GM21786 (cell line): ENCODE results near the gene SH2D2A.

Experiments used
- ATAC-seq: cut with Tn5 transposase; IDR thresholded peaks from one replicate; pipeline ENCODE4 v1.9.1; 2021; ENCODE audit not compliant: unreplicated experiment

The SH2D2A gene

DNA sequence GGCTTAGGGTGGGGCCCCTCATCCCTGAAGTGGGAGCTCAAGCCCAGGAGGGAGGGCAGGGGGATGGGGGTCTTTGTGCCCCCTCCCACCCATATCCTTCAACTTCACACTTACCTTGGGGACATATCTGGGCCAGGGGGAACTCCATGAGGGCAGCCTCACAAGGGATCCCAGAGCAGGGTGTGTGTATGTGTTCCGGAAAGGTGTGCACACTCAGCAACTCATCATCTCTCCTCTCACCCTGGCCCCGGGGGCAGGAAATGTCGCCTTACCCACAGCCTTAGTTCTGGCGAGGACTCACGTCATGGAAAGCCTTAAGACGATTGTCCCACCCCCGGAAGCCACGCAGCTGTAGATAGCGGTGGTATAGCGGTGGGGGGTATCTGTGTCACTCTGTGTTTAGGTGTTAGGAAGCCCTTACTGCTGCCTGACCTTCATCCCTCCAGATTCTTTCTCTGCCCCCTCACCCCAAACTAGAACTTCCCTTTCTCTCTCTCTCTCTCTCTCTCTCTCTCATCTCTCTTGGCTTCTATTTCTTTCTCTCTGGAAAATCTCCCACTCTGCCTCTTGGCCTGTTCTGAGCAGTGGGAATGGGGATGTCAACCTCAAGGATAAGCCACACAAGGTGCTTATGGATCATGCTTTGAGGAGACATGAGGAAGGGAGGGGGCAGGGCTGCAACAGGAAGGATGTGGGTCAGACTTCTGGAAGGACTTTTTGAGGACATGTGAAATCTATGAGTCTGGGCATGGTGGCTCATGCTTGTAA is at the start of gene SH2D2A:
TSS of gene SH2D2A (minus strand) at position 288 of the 768 bp plus-strand sequence. CDS start at position 148, 140 bp downstream.
- ATAC-seq, result peak; percentile 83

DNA sequence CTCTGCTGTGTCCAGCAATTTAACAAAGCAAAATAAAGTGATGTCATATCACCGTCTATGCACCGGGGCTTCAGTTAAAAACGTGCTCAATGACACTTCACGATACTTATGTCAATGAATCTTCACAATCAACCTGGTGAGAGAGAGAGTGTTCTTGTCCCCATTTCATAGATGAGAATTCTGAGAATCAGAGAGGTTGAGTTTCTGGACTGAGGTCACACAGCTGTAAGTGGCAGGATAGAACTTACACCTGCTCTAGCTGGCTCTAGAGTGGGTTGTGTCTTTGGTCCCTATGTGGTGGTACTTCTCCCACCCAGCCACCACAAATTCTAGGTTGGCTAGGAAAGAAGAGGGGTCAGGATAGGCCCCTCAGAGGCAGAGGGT is 49.2 kb upstream of the SH2D2A start:
- no peak for ATAC-seq

DNA sequence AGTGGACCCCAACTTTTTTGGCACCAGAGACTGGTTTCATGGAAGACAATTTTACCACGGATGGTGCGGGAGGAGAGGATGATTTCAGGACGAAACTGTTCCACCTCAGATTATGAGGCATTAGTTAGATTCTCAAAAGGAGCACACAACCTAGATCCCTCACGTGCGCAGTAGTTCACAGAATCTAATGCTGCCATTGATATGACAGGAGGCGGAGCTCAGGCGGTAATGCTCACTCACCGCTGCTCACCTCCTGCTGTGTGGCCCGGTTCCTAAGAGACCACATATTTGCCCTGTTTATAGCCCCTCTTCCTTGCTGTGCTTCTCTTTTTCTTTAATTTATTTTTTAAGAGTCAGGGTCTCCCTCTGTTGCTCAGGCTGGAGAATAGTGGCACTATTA is 48.6 kb upstream of the SH2D2A start:
- no peak for ATAC-seq

DNA sequence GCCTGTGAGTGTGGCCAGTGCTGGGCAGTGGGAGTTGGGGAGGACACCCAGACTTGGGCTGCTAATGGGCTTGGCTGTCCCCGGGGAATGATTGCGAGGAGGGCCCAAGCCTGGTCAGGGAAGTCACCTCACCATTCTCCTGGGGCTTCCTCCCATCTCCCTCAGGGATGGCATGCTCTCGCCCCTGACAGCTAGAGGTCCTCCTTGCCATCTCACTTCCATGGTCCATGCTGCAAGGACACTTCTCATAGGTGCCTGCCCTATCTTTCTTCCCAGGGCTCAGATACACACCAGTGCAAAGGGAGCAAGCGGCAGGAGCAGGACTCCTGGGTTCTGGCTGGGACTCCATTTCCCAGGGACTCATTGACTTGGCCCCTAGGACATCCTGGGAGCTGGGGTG is 48.1 kb upstream of the SH2D2A start:
- ATAC-seq, result no peak

DNA sequence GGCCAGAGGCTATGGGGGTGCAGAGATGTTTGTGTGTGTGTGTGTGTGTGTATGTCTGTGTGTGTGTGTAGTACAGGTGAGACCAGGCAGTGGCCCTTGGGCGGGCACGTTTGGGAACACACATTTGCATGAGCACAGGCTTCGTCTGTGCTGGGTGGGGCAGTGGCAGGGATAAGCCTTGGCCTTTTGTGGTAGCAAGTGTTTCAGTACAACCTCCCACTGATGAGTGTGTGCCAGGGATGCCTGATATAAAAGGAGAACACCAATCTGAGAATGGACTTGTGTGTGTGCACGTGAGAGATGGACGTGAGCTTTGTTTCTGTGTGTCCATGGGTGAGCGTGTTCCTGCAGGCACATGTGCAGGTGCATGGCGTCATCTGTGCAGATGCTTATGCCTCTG is 47.0 kb upstream of the SH2D2A start:
- no peak for ATAC-seq

DNA sequence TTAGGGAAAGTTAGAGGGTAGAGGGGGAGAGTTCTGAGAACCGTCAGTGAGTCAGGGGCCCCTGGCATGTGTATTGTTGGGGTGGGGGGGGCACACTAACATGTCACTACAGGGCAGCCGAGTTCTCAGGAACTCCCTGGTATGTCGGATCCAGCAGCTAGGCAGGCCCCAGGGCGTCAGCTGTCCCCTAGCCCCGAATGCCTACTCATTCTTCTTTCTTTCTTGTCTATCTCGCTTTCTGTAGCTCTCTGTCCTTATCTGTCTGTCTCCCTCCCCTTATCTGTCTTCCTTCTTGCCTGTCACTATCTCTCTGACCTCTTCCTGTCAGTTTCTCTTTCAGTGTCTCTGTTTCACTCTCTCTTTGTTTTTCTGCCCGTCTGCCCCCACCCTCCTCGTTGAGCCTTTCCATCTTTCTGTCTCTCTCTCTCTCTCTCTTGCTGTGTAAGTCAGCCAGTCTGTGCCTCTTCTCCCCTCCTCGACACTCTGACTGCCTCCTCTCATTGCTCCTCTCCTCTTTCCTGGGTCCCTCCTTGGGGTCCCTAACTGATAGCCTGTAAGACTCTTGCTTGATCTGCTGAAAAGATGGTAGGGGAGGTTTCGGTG is 46.5 kb upstream of the SH2D2A start:
- no peak for ATAC-seq

DNA sequence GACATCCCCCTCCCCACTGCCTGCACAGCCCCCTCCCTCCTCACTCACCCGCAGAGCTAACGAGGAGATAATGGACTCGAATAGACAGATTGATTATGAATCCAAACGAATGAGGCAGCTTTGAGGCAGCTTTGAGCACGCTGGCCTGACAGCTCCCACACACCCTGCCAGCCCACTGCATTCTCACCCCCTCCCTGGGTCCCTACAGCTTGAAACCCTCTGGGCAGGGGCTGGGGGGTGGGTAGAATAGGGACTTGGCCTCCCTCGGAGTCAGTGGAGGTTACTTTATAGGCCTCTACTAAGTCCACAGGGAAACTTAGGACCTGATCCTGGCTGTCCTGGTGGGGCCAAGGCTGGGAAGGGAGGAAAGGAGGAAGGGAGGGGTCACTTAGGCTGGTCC is 45.9 kb upstream of the SH2D2A start:
- ATAC-seq, result no peak

DNA sequence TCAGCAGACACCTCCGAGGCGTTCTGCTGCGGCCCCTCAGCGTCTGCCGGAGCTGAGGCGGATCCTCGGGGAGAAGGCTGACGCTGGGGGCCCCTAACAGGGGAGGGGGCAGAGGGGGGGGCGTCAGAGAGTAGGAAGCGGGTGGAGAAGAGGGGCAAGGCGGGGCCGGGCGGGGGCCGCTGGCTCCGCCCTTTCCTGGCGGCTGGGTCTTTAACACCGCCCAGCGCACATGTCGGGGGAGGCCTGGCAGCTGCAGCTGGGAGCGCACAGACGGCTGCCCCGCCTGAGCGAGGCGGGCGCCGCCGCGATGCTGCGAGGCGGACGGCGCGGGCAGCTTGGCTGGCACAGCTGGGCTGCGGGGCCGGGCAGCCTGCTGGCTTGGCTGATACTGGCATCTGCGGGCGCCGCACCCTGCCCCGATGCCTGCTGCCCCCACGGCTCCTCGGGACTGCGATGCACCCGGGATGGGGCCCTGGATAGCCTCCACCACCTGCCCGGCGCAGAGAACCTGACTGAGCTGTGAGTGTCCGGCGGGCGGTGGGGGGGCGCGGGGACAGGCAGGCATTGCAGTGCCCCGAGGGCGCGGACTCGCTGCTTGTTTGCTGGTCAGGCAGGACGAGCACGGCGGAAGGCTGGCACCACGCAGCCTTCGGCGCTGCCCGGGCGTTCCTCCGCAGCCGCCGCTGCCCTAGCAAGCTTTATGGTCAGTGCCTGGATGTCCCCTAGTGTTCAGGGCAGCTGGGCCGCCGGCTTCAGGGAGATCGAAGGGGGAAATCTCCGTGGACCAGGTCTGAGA is 44.2 kb upstream of the SH2D2A start, which contains the start of gene NTRK1:
TSS of gene NTRK1 (plus strand) at position 238 of the 796 bp plus-strand sequence. CDS start at position 308, 70 bp downstream.
- no peak for ATAC-seq

DNA sequence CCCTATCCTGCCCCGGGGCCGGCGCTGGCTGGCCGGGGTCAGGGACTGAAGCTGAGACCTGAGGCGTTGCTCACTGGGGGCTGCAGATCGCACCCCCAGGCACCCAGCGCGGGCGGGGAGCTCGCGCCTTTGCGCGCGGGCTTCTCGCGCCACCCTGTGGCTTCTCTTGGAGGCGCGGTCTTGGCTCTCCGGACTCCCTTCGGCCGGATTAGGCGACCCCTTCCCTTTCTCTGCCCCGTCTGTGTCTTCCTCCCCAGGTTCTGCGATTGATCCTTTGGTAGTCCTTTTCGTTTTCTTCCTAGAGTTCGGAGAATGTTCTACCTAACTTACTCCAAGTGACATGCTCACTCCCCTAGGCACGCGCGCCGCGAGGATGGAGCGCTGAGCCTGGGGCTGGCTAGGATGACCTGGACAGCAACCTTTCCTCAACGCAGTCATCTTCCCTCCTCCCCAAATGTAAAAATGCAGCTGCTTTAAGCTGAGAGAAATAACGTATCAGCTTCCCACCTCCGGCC is 43.5 kb upstream of the SH2D2A start:
- no peak for ATAC-seq

DNA sequence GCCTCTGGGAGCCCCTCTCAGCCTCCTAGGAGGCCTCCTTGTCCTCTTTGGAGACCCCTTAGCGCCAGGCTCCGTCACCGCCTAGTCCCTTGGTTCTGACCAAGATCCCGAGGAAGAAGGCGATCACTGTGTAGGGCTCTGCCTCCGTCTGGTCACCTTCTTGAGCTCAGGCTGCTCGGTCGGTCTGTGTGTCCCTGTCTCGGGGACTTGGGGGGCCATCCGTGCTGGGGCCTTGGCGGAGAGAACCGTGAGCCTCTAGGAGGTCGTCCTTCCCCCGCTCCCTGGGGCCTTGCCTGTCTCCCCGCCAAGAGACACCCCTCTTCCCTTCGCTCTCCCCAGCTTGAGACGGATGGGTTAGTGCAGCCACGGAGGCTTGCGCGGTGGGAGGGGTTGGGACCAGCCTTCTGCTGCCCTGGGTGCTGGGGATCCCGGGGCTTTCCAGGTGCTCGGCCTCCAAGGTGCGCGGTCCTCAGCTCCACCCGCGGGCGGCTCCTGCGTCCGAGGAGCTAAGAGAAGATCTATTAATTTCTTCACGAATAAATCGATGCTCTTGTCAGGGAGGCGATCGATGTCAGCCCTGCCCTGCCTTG is 43.0 kb upstream of the SH2D2A start:
- no peak for ATAC-seq

DNA sequence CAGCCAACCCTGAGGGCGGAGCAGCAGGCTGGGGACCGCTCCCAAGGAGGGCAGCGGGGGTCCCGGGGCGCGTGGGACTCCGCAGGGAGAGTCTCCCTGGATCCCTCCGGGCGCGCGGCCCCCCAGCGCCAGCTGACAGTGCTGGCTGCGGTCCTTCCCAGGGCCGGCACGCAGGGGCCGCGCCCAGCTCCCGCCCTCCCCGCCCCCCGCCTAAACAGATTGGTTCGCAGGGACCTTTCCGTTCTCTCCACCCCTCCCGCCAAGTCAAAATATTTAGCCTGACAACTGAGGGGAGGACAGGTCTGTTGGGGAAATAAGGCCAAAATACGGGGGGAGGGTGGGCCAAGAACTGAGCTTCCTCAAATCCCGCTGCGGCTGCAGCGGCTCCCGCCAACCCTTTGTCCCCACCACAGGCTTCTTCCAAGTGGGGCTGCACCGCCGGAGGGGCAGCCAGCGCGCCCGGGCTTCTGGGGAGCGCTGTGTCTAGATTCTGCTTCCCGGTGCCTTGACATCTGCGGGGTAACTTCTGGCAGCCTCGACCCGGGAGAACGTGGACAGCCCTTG is 42.4 kb upstream of the SH2D2A start, which contains the start of gene INSRR:
TSS of gene INSRR (minus strand) at position 159 of the 564 bp plus-strand sequence. CDS start 496 bp downstream, outside the sequence.
- no peak for ATAC-seq

DNA sequence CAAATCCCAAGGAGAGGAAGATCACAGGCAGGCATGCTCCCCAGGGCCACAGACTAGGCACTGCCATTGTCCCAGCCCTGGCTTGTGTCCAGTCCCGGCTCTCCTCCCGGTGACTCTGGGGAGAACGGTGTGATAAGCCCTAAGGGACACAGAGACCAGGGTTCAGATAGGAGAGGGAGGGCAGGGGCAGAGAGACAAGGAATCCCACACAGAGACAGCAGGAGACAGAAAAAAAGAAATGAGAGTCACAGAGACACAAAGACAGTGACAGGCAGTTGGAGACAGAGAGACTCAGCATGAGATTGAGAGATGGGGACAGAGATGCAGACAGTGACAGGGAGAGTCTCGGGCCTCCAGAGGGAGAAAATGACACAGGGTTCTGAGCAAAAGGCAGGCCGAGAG is 41.9 kb upstream of the SH2D2A start:
- no peak for ATAC-seq

DNA sequence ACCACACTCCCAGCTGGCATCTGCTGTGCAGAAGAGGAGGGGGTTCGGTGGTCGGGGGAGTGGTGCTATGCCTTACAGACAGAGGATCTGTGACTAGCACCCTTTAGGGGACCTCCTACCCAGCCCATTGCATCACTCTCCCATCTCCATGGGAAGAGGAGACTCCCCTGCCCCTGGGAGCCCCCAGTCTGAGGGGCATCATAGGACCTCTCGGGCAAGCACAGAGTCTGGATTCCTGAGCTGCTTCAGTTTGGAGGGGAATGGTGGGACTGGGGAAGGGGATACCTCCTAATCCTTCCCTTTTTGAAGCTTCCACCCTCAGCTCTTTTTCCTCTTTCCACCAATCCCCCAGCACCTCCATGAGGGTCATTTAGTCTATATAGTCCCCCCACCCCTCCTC is 40.9 kb upstream of the SH2D2A start:
- ATAC-seq, result no peak

DNA sequence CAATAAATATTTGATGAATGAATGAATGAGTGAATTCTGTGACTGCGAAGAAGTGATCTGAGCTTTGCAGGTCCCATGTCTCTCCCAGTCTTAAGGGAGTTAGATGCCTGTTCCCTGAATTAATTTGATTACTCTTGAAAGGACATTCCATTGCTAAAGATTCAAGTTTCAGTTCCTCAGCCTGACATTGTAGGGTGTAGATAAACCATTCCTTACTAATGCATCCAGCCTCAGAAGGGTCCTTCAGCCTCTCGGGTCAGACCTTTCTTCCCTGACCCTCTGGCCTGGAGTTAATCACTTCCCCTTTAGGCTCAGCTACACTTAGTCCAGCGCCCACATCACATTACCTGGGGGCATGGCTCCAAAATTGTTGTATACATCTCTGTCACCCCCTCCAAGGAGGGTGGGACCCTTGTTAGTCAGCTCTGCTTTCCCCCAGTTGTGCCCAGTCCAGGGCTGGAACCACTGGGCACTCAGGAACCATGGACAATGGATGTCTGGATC is 39.7 kb upstream of the SH2D2A start:
- no peak for ATAC-seq

DNA sequence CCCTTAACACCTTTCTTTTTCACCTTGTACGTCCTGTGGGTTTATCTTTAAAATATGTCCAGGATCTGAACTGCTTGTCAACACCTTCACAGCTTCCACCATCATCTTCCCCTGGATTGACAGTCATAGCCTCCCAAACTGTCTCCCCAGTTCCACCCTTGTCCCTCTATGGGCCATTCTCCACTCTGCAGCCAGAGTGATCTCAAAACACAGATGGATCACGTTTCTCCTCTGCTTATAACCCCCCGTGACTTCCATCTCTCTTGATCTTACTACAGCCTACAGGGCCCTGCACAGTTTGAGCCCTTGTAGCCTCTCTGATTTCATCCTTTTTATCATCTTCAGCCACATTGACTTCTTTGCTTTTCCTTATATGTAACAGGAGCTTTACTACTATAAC is 38.0 kb upstream of the SH2D2A start:
- ATAC-seq, result no peak

DNA sequence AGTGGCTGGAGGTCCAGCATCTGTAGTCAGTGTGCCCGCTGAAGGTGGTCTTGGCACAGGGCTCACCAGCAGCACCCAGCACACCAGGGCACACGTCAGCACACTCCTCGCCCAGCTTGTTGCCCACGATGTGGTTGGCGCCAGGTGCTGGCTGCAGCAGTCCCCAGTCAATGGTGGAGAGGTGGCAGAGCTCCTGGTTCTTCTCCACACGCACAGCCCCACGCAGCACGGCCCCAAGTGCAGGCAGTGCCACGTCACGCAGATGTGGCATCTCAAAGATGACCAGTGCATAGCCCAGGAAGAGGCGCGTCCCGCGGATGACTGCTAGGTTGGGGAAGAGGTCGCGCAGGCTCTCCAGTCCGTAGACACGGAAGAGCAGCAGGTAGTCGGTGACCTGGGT is 37.1 kb upstream of the SH2D2A start:
- ATAC-seq, result no peak

DNA sequence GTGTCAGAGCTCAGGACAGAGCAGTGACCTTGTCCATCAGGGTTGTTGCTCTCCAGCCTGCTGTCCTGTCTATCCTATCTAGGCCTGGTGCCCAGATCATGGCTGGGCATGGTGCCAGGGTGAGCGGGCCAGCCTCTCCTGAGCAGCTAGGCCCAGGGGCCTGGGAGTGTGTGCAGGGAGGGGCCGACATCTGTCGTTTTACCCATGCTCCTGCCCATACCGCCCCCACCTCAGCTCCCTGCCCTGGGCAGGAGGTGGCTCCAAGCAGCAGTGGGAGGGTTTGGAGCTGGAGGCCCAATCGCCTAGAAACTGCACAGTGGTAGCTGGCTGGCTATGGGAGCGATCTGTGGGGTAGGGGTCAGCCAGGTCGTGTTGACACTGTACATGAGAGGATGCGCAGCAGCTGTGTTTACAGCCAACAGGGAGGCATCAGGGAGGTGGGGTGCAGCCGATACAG is 35.8 kb upstream of the SH2D2A start:
- no peak for ATAC-seq

DNA sequence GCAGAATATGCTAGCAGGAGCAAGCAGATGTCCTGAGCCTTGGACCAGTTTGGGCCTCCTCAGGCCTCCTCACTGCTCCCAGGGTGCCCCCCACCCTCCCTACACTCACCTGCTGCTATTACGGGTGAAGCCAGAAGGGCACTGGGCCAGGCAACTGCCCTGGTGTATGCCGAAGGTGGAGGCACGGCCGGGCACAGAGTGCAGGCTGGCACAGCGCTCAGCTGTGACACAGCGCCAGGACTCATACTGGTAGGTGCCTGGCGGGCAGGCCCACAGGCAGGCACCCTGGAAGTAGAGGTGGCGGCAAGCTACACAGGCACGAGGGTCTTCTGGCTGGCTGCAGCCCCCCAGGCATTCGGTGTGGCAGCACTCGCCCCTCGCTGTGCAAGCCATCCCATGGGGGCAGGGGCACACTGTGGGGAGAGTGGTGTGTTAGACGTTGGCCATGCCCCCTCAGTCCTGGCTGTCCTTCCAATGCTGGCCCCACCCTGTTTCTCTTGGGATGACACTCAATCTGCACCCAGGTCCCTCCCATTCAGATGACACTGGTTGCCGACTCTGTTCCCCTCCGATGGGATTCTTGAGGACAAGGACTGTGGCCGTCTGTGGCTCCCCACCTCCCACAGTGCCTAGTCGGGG is 35.2 kb upstream of the SH2D2A start:
- ATAC-seq, result no peak

DNA sequence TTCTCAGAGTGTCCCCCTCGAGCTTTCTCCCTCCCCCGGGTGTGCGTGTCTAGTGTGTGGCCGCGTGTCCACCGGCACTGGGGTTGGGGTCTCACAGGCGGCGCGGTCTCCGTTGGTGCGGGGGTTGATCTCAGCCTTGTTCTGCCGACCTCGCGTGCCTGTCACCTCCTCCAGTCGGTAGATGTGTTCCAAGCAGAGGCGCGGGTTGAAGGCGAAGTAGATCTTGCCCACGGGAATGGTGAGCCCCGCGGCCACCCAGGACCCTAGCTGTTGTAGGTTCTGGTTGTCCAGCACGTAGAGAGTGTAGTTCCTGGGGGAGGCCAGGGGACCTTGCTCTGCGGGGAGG is 32.5 kb upstream of the SH2D2A start:
- ATAC-seq, result no peak
